ENCODE data around the gene HHIPL1.

The HHIPL1 gene

DNA sequence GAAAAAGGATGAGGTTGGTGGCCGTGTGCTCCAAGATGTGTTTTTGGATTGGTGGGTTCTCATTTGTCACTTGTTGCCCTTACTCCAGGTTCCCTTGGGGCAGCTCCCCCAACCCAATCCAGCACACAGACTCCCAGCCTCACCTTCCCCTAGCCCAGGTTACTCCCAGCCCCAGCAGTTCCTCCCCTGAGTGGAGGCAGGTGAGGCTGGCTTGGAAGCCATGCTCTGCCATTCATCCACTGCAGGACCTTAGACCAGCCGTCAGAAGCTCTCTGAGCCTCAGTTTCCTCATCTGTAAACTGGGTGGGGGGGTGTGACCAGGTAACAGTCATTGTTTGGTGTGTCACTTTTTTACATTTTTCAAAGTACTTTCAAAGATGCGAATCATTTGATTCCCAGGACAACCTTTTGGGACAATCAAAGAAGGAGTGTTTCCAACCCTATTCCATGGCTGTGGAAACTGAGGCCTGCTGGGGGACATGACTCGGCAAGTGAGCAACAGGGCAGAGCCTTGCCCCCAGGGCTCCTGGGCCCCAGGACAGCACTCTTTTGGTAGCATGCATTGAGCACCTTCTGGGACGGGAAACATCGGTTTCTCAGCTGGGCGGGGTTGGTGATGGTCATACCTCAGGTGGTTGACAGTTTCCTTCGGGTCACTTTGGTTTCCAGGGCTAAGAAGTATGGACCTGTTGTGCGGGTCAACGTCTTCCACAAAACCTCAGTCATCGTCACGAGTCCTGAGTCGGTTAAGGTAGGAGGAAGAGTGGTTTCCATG, 46.4 kb downstream of the HHIPL1 start:
- DNase-seq = no peak

GRCh38 chr14:99693918-99694317, 49.0 kb downstream of the HHIPL1 start:
- no peak for DNase-seq

- DNase-seq = no peak
These were observed 52.0 kb downstream of the HHIPL1 start for GRCh38 chr14:99696929-99697328.

GRCh38 chr14:99698236-99698635, 53.3 kb downstream of the HHIPL1 start:
- DNase-seq = no peak

GRCh38 chr14:99698642-99699041, 53.7 kb downstream of the HHIPL1 start:
- DNase-seq = no peak

DNA sequence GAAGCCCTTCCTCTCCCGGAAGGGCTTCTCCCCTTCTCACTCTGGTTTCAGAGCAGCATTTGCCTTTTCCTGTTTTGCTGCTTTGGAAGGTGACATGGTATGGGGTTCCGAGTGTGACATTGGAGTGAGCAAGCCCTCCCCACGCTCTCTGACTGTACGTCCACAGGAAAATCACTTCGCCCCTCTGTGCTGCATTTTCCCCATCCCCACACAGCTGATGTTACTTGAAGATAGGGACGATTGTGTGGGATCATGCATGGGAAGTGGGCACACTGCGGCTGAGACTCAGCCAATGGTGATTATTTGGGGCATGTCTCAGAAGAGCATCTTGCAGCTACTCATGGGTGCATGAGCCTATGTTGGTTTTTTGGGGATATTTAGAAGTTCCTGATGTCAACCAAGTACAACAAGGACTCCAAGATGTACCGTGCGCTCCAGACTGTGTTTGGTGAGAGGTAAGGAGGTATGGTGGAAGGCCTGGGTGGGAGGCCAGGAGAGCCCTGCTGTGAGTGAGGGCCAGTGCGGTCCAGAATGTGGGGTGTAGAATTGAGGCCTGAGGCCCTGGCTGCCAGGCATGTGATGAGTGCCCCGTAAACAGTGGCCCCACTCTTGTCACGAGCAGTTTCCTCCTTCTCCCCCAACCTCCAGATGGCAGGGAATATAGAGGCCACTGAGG, 54.3 kb downstream of the HHIPL1 start:
- peak; percentile 26 to 51 for DNase-seq

DNA sequence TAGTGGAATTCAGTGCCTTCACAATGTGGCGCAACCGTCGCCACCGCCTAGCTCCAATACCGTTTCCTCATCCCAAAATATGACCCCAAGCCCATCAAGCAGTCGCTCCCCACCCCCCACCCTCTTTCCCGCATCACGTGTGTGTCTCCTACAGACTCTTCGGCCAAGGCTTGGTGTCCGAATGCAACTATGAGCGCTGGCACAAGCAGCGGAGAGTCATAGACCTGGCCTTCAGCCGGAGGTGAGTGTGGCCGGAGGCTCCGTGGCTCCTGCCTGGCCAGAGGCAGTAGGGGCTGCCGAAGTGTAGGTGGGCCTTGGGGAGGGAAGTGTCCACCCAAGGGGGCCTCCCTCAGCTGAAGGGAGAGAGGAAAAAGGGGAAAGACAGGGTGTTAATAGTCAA, 54.9 kb downstream of the HHIPL1 start:
- DNase-seq = no peak

- DNase-seq = no peak
These were observed 55.5 kb downstream of the HHIPL1 start for GRCh38 chr14:99700379-99700778.

DNA sequence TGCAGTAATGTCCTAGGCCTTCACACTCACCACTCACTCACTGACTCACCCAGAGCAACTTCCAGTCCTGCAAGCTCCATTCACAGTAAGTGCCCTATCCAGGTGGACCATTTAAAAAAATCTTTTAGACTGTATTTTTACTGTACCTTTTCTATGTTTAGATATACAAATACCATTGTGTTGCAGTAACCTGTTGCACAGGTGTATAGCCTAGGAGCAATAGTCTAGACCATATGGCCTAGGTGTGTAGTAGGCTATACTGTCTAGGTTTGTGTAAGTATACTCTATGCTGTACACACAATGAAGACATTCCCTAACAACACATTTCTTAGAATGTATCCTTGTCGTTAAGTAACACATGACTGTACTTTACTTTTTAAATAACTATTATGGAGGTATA, 56.3 kb downstream of the HHIPL1 start:
- DNase-seq = no peak

DNA sequence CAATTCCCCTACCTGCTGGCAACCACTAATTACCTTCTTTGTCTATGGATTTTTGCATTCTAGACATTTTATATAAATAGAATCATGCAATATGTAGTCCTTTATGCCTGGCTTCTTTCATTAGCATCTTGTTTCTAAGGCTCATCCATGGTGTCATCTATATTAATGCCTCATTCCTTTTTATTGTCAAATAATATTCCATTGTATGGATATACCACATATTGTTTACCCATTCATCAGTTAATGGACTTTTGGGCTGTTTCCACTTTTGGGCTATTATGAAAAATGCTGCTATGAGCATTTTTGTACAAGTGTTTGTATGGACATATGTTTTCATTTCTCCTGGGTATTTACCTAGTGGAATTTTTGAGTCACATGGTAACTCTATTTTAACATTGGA, 57.2 kb downstream of the HHIPL1 start:
- DNase-seq = no peak

DNA sequence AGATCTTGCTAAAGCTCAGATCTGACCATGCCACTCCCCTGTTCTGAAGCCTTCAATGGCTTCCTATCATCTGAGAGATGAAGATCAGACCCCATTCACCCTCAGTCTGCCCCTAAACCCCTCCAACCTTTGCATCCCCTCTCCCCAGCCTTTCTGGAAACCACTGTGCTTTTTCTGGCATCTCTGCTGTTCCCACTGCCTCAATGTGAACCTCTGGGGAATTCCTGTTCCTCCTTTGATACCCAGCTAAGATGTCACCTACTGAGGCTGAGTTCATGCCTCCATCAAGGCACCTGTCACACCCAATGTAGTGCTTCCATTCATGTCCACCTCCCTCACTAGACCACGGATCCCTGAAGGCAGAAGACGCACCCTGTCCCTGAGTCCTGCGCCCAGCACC, 58.5 kb downstream of the HHIPL1 start:
- DNase-seq = no peak

DNA sequence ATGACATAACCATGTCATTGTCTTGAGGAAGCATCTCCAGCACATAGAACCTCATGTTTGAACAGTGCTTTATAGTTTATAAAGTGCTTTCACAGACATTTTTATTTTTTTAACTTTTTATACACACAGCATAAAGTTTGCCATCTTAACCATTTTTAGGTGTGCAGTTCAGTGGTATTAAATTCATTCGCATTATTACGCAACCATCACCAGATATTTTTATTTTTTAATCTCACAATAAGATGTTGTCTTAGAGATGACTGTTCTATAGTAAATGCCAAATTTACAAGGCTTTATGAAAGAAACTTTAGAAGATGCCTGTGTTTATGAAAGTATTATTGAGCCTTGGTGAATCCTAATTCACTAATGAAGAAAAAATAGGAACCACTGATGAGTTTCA, 59.1 kb downstream of the HHIPL1 start:
- DNase-seq = no peak

GRCh38 chr14:99706107-99706900, 61.4 kb downstream of the HHIPL1 start:
- DNase-seq = no peak

- no peak for DNase-seq
These were observed 62.5 kb downstream of the HHIPL1 start for GRCh38 chr14:99707420-99707819.

GRCh38 chr14:99707921-99708320, 63.0 kb downstream of the HHIPL1 start:
- DNase-seq = no peak

- no peak for DNase-seq
These were observed 63.5 kb downstream of the HHIPL1 start for GRCh38 chr14:99708449-99708848.

DNA sequence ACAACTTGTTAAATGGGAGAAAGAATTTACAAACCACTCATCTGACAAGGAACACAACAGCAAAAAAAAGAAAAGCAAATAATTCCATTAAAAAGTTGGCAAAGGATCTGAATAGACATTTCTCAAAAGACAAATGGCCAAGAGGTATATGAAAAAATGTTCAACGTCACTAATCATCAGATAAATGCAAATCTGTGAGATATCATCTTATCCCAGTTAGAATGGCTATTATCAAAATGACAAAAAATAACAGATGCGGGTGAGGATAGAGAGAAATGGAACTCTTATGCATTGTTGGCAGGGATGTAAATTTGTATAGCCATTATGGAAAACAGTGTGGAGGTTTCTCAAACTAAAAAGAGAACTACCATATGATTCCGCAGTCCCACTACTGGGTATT, 69.0 kb downstream of the HHIPL1 start:
- no peak for DNase-seq

DNA sequence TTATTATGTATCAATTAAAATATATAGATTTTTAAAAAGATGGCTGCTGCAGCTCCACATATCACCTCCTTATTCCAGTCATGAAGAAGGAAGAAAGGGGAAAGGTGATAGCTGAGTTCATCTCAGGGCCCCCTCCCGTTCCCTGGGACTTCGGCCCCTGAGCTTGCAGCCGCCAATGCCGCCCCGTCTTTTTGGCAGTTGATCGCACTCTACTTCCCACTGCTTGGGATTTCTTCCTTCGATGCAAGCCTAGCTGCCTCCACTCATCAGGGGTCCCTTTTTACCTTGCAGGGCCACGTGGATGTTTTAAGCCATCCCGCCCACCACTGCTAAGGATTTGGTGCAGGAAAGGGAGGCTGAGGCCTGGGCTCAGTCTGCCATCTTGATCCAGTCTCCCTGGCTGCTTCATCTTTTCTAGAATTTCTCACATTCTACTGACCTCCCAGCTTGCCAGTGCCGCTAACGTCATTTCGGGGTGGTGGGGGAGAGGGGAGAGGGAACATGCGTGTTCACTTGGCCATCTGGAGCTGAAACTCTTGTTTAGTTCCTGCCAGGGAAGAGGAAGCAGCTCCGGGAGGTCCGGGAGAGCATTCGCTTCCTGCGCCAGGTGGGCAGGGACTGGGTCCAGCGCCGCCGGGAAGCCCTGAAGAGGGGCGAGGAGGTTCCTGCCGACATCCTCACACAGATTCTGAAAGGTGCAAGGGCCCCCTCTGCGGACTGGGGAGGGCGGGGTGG, 70.5 kb downstream of the HHIPL1 start:
- DNase-seq = no peak

- DNase-seq = no peak
These were observed 71.3 kb downstream of the HHIPL1 start for GRCh38 chr14:99716091-99716849.

DNA sequence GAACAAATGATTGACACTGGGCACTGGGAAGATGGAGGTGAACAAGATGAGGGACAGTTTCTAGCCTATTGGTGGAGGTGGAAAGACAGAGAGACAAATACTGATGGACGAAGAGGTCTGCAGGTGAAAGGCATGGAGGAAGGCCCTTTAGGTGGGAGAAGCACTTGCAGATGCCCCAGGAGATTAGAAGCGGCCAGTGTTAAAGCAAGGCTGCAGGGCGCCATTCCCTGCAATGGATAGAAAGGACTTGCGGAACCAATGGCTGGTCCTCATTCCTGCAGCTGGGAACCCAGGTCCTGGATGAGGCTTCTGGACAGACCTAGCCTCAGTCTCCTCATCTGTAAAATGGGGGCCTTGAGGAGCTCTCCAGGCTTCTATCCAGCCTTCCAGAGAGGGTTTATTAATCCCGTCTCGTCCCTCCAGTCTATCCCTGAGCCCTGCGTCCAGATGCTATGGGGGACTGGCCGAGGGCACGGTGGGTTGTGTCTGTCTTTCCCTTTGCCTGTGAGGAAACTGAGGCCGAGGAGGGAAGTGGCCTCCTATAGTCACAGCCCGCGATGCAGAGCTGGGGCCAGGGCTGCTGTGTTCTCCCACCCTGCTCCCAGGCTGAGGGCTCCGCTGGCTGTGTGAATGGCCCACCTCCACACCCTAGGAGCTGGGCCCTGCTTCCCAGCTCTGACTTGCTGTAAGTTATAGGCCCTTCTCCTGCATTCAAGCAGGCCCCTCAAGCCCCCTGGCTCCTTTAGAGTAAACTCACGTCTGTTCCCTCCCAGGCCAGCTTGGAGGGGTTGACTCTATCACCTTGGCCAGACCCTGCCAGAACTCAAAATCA, 72.1 kb downstream of the HHIPL1 start:
- no peak for DNase-seq

DNA sequence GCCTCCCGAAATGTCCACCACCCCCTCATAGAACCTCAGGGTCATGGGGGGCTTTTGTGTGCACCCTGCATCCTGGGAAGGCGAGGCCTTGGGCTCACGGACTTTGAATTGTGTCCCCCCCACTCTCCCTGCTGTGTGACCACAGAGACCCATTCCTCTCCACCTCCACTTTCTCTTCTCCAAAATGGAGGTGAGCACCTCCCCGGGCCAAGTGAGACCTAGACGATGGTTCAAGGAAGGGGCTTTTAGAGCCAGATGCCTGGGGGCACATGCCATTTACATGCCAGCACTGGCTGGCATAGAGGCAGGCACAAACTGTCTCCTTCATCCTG, 72.7 kb downstream of the HHIPL1 start:
- DNase-seq = no peak
